Nephron progenitor cell (in vitro differentiated cells): ENCODE results near the gene ETNK1.
"Not testable (repeated sequence)": the region's sequence is repeated elsewhere in the genome, so short reads cannot be mapped to it uniquely, and the experiment has no call there.

Experiments used
- DNase-seq: peaks from one replicate; pipeline ENCODE4 v3.0.0; 2021
- H3K27ac Mint-ChIP-seq: 2 replicates; pipeline ENCODE4 v1.8.0; 2021; ENCODE audit warnings: mild to moderate bottlenecking, moderate library complexity, mixed read lengths
- H3K27me3 Mint-ChIP-seq: 2 replicates; pipeline ENCODE4 v1.8.0; 2021; ENCODE audit warnings: mild to moderate bottlenecking, low read depth, mixed read lengths; ENCODE audit not compliant: poor library complexity
- H3K36me3 Mint-ChIP-seq: 2 replicates; pipeline ENCODE4 v1.8.0; 2021; ENCODE audit warnings: low read depth, mixed read lengths
- H3K4me1 Mint-ChIP-seq: 2 replicates; pipeline ENCODE4 v1.8.0; 2021; ENCODE audit warnings: mixed read lengths
- H3K4me3 Mint-ChIP-seq: 2 replicates; pipeline ENCODE4 v1.8.0; 2021; ENCODE audit warnings: mild to moderate bottlenecking, moderate library complexity, mixed read lengths
- H3K9me3 Mint-ChIP-seq: 2 replicates; pipeline ENCODE4 v1.8.0; 2021; ENCODE audit warnings: mild to moderate bottlenecking, moderate library complexity, mixed read lengths
- CTCF ChIP-seq: fragments of 200-600 bp; sonication (generic); IDR thresholded peaks from 2 replicates; pipeline ENCODE4 v1.5.0; 2021; ENCODE audit warnings: antibody characterized with exemption

Gene ETNK1

GRCh38 chr12:22593864-22594263 lies 31.1 kb upstream of the ETNK1 start:
- peak overlapping the region; percentile 29 for H3K27ac Mint-ChIP-seq
- no peaks in the 10 kb centered on the region for H3K36me3 Mint-ChIP-seq
- H3K4me1 Mint-ChIP-seq = peaks cover 21% of the 10 kb centered on the region
- peaks cover 2% of the 10 kb centered on the region for H3K27me3 Mint-ChIP-seq
- no peak for TF ChIP-seq CTCF
- DNase-seq = no peak
- no peaks in the 10 kb centered on the region for H3K9me3 Mint-ChIP-seq
- H3K4me3 Mint-ChIP-seq = no peak overlapping the region

- H3K27me3 Mint-ChIP-seq, H3K36me3 Mint-ChIP-seq, H3K27ac Mint-ChIP-seq, DNase-seq, H3K9me3 Mint-ChIP-seq, H3K4me3 Mint-ChIP-seq: not testable (repeated sequence)
- H3K4me1 Mint-ChIP-seq = peaks cover 21% of the 10 kb centered on the region
Observed at GRCh38 chr12:22597539-22597938, 27.4 kb upstream of the ETNK1 start.

- DNase-seq = no peak
- Mint-ChIP-seq H3K9me3 (peaks cover 4% of the 10 kb centered on the region), H3K4me3 (no peak overlapping the region), H3K27me3 (no peaks in the 10 kb centered on the region), H3K4me1 (peaks cover 21% of the 10 kb centered on the region), H3K27ac (peak overlapping the region; percentile 36), H3K36me3 (no peaks in the 10 kb centered on the region)
- no peak for TF ChIP-seq CTCF
Observed at GRCh38 chr12:22598141-22598762, 26.7 kb upstream of the ETNK1 start.

GRCh38 chr12:22598763-22599161 lies 26.2 kb upstream of the ETNK1 start:
- no peak for DNase-seq
- no peak overlapping the region for H3K4me3 Mint-ChIP-seq
- H3K9me3 Mint-ChIP-seq = peaks cover 9% of the 10 kb centered on the region
- H3K4me1 Mint-ChIP-seq = peaks cover 19% of the 10 kb centered on the region
- no peak overlapping the region for H3K27ac Mint-ChIP-seq
- H3K27me3 Mint-ChIP-seq = no peaks in the 10 kb centered on the region
- no peaks in the 10 kb centered on the region for H3K36me3 Mint-ChIP-seq
- TF ChIP-seq CTCF = no peak

GRCh38 chr12:22600181-22600580 lies 24.8 kb upstream of the ETNK1 start:
- H3K27me3 Mint-ChIP-seq = no peaks in the 10 kb centered on the region
- H3K4me1 Mint-ChIP-seq = peaks cover 13% of the 10 kb centered on the region
- no peaks in the 10 kb centered on the region for H3K36me3 Mint-ChIP-seq
- H3K9me3 Mint-ChIP-seq = peaks cover 11% of the 10 kb centered on the region
- no peak for DNase-seq
- no peak overlapping the region for H3K27ac Mint-ChIP-seq
- H3K4me3 Mint-ChIP-seq = no peak overlapping the region
- TF ChIP-seq CTCF = no peak

GRCh38 chr12:22609501-22609900 lies 15.5 kb upstream of the ETNK1 start:
- no peaks in the 10 kb centered on the region for H3K36me3 Mint-ChIP-seq
- H3K4me3 Mint-ChIP-seq = no peak overlapping the region
- DNase-seq = no peak
- H3K27ac Mint-ChIP-seq = peak overlapping the region; percentile 3
- H3K27me3 Mint-ChIP-seq = no peaks in the 10 kb centered on the region
- H3K4me1 Mint-ChIP-seq = peaks cover 6% of the 10 kb centered on the region
- peaks cover 25% of the 10 kb centered on the region for H3K9me3 Mint-ChIP-seq
- TF ChIP-seq CTCF = no peak
